Activated effector memory CD4-positive, alpha-beta T cell treated with anti-CD3 and anti-CD28 coated beads, Interleukin-2, amount 50 U/mL, for 16 hours (primary cell): Measurements from ENCODE around the gene ZNF414.

Experiments used
- DNase-seq: peaks from one replicate; pipeline ENCODE4 v3.0.0-alpha.2; 2020

ZNF414 gene

GRCh38 chr19:8461891-8462290, 52.1 kb downstream of the ZNF414 start:
- DNase-seq = no peak

- DNase-seq = no peak
Observed at GRCh38 chr19:8461376-8461775, 52.6 kb downstream of the ZNF414 start.

- no peak for DNase-seq
Observed at GRCh38 chr19:8460516-8461298, 53.3 kb downstream of the ZNF414 start.
